CD4-positive, alpha-beta T cell treated with Interleukin-6 at 100 ng/mL for 8 hours (primary cell): Measurements from ENCODE around the gene SLC7A1.

ENCODE experiments used
- DNase-seq: peaks from one replicate; pipeline ENCODE4 v3.0.0-alpha.2; 2020; ENCODE audit warnings: mixed read lengths, low spot score

The SLC7A1 gene

DNA sequence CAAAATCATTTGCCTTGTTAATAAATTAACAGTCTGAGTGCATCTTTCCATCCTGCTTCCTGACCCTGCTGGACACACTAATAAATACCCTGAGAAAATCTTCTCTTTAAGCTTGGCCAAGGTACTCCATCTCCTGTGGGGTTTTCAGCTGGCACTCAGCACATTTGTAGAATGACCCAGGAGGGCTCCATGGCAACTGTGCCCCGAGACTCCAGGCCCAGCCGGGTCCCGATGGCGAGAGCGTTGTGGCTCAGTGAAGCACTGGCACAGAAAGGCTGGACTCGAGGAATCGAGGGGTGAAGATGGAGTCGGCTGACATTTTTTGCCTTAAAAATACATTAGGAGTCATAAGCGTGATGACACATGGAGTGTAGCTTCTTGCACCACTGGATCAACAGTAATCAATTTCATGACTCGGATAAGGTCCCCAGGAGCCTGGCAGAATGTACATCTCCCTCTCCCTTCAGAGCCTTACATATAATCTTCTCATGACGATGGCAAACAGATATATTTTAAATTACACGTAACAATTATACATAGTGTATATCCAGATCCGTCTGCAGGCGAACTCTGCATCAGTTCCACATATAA, 85.4 kb downstream of the SLC7A1 start:
- DNase-seq, result no peak

DNA sequence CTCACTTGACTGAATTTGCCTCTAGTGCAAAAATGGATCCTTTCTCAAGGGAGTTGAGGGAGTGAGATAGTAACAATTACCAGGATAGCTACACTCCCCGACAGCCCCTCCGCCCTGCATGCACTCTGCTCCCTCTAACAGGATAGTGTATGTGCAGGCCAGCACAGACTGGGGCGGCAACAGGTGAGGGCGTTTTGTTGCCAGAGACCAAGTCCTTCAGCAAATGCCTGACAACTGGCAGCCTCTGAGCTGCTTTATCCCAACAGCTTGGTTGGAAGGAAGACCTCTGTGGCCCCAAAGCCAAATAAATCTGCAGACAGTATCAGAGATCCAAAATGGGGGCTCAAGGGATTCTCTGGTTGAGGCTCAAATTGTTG, 86.6 kb downstream of the SLC7A1 start:
- DNase-seq, result no peak

DNA sequence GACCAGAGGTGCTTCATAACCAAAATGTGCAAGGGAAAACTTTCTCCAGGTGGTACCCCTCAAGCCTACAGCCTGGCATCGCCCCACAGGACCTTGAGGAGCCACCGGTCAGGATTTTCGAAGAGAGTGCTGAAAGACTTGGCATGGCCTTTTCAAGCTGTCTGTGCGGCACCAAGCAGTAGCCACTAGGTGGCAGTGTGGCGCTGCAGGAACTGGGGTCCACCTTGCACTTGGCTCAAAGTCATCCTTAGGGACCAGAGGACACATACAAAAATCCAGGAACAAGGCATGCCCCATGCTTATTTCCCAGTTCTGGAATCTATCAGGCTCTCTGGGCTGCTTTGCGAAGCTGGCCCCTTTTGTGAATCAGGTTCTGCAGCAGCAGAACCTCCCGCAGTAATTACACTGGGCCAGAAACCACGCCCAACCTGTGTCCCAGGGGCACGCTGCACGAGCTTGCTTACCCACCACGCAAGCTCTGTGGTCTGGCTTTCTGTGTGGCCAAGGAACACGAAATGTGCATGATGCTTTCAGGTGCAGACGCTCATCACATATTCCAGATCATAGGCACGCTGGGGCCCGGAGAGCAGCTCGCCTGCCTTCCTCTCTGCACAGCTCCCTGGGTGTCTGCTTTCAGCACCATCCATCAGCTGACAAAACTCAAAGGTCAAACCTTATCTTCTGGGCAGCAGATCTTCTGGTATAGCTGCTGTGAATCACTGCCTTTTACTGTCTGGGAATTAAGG, 87.2 kb downstream of the SLC7A1 start:
- peak; percentile 68 for DNase-seq

DNA sequence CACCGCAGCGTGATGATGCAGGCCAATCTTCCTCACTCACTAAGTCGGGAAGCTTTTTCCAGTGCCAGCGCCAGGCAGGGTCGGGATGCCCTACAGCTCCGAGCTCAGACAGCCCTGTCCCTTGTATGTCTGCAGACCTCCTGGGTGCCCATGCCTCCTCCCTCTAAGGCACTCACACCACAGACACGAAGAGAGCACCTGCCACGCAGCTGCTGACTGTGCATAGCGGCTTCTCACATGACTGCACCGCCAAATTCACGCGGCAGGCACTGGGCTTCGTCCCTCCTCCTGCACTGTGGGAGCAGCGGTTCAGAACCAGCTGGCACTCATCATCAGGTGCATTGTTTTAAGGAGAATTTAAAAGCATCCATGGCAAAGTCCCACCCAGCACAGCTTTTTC, 88.1 kb downstream of the SLC7A1 start:
- DNase-seq, result no peak

DNA sequence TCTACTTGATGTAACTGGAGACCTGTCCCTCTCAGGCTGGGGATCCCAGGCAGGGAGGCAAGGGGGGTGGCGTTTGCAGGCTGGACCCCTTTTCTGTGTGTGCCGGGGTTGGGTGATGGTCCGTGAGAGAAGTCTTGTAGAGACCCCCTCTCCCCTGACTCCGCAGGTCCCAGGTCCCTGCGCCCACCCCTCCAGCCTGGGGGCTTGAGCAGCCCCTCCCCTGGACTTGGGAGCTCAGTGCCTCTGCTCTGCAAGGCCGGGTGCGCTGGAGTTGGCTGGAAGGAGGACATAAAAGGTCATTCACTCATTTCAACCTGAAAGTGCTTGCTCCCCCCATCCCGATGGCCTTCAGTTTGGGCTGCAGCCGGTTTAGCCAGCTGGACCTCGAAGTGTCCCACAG, 89.5 kb downstream of the SLC7A1 start:
- DNase-seq, result no peak

DNA sequence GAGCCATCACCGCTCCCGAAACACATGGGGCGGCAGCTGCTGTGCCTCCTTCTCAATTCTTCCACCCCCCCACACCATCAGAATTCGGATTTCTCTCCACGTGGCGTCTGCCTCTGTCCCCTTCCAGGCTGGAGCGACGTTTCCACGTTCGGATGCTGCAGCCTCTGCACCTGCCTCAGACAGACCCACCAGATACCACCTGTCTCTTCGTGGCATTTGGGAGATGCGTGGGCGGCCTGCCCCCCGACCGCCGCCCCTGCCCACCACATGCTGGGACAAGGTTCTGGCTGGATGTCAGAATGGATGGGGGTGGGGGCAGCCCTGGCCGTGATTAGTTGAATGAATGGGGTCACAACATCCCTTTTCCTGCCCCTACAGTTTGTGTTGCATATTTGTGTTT, 90.0 kb downstream of the SLC7A1 start:
- no peak for DNase-seq

DNA sequence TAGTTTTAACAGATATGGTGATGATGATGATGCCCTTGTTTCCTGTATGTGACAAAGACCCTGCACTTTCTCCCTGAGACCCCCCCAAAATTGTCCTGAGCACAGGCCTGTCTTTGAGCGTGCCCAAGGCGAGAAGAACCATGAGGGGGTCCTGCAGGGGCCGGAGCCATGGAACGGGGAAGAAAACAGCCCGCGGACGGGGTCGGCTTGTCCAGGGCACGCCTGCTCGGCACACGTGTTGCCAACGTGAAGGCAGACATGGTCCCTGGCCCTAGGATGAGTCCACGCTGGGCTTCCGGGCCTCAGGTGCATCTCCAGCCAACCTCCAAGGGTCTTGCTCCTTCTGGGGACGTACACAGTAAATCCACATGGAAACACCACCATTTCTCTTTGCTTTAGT, 90.8 kb downstream of the SLC7A1 start:
- DNase-seq, result no peak

DNA sequence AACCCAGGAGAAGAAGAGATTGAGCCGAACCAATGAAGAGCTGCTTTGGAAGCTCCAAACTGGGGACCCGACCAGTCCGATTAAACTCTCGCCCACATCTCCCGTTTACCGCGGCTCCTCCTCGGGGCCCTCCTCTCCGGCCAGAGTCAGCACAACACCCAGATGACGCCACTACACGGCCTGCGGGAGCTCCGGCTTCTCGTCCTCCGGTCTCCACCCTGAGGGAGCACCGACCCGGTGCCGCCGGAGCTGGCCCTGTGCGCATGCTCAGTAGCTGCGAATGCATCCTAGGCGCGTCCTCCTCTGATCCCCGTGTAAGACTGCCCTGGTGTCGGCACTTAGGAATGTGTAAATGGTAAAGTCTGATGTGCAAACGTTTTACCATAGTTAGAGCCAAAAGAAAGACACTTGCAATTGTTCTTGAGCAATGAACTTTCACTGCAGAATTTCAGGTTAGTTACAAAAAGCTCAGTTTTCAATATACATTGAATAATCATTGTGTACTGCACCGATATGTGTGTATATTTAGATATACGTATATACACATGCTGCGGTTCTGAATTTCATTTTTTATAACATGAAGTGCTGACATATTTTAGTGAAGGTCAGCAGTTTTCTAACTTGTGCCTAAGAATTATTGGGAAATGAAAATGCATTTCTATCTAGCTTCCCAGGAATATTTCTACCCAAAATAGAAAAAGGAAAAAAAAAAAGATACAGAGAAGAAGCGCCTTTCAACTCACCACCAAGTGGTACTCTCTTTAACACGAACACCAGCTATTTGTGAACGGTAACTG, 92.2 kb downstream of the SLC7A1 start:
- no peak for DNase-seq

DNA sequence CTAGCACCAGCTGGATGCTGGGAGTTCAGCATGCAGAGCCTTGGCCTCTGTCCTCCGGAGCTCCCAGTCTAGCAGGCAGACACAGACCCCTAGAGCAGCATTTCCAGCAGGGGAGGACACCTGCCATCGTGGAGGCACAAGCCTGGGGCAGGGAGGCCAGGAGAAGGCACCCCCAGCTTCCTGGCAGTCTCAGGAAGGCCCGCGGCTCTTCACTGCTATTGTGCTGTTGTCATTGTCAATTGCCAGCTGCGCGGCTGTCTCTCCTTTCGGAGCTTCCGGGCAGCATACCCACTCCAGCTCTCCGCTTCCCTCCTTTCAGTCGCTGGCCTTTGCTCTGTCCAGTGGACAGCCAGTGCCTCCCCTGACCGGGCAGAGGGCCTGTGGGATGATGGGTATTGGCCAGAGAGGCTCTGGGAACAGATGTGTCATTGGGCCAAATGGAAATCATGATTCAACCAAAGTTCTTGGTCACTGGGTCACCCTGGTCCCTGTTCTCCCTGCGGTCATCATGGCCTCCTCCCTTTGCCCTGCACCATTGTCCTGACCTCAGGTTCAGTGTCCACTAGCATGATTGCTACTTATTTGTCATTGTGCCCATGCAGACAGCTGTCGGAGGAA, 93.0 kb downstream of the SLC7A1 start:
- DNase-seq, result no peak

DNA sequence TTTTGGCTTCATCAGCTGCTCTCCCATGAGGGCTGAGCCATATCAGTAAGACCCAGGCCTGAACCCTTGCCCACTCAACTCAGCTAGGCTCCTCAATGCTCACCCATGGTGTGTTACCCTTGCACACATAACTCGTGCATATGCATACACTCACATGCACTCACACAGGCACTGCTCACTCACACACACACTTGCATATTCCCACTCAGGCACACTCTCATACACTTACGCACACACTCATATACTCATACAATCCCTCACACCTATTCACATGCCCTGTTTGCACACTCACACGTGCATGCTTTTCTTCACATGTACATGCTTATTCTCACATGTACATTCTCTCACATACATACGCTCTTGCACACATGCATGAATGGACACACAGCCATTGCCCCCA, 93.8 kb downstream of the SLC7A1 start:
- DNase-seq, result no peak

DNA sequence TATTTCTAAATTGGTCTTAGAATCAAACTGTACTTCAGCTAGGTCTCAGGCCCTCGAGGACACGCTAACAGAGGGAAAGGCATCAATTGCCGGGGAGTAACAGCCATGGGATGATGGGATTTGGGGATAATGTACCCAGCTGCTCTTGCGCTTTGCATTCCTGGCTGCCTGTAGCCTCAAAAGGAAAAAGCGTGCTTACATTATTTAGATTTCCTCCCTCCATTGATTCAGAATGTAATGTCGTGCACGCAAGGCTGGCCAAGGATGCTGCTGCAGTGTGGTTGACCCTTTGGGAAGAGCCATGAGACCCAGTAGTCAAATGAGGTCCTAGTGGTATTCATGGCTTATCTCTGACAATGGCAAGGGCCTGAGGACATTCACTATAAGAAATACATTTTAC, 95.1 kb downstream of the SLC7A1 start:
- no peak for DNase-seq

DNA sequence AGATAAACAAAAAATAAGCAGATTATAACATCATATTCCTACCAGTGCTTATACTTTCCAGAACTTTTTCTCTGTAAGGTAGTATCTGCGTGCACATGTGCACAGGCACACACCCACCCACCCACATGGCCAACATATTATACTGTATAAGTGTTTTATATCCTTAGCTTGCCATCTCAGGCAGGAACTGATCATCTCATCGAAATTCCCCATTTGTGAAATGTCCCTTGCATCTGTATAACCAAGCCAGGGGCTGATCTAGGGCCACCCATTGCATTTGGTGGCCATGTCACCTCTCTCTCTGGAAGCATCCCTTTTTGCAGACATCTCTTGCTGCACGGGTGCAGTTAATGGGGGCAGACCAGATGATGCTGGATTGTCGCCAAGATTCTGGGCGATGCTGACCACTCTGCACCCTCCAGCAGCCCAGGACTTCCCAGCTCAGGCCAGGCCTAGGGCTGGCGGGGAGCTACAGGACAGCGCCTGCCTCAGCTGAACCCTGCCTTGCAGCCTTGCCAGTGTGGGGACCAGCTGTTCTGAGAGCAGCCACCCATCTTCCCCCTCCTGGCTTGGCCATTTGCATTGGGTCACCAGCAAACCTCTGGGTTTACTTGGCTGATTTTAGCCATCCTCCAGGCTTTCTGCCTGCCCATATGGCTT, 95.9 kb downstream of the SLC7A1 start:
- DNase-seq, result no peak

DNA sequence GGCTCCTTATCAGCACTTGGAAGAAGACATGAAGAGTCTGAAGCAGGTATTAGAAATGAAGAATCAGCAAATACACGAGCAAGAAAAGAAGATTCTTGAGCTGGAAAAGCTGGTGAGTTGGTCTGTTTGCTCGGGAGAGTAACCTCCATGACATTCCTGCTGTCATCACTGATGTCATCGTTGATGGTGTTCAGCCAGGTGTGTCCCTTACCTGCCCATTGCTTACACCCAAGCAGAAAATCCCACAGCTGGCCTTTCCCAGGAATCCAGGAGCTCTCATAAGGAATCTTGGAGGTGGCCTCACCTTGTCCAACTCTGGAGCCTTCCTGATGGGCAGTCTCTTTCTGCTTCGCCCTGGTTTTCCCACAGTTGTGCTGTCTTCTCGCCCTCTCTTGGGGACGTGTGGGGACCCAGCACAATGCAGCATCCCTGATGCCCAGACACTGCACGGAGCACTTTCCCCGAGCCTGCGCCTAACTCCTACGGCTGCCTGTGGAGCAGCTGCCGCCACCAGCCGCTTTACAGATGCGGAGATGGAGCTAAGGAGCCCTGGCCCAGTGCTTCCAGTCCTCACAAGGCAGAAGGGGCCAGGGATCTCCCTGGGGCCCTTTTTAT, 97.0 kb downstream of the SLC7A1 start:
- DNase-seq, result no peak

DNA sequence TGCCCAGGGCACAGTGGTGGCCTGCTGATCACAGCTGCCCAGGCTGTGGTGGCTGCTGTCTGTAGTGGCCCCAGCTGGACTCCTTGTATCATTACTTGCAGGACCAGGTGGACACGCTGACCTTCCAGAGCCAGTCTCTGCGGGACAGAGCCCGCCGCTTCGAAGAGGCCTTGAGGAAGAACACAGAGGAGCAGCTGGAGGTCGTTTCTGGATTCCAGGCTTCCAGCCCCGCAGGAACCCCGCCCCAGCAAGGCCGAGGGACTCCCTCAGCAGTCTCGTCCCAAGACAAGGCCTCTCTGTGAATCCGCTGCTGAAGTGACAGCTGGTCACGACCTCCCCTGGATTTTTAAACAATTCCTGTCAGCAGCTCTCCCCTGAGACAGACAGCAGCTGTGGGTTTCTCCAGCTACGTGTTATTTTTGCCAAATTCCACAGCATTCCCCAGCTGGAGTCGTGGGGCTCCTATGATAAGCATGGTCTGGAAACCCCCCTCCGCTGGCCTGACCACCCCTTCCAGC, 98.3 kb downstream of the SLC7A1 start:
- DNase-seq, result no peak

DNA sequence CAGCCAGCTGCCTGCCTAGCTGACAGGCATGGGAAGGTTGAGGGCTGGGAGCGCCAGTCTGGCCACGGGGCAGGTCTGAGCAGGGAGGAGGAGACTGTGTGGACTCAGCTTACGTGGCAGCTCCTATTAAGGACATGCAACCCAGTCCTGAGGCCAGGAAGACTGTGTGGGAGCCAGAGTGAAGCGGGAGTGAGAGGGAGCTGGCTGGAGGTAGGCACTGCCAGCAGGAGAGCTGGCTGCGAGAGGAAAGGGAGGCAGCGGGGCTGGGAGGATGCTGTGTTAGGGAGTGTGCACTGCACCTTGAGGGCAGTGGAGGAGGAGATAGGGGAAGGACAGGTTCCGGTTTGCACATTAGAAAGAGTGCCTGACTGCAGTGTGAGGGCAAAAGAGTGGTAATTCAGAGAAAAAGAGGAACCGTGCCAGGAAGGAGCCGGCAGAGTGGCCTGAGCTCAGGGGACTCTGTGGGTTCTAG, 99.2 kb downstream of the SLC7A1 start:
- no peak for DNase-seq

DNA sequence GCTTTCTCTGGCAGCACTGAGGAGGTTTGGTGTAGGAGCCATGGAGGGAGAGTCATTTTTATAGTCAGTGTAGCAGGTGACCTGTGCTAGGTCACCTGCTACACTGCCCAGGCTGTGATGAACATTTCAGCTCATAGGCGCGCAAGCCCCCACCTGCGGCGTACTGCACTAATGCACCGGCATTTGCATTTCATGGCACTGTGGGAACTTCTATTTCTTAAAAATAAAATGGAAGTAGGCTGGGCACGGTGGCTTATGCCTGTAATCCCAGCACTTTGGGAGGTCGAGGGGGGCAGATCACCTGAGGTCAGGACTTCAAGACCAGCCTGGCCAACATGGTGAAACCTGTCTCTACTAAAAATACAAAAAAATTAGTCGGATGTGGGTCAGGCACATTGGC, 101.0 kb downstream of the SLC7A1 start:
- no peak for DNase-seq

DNA sequence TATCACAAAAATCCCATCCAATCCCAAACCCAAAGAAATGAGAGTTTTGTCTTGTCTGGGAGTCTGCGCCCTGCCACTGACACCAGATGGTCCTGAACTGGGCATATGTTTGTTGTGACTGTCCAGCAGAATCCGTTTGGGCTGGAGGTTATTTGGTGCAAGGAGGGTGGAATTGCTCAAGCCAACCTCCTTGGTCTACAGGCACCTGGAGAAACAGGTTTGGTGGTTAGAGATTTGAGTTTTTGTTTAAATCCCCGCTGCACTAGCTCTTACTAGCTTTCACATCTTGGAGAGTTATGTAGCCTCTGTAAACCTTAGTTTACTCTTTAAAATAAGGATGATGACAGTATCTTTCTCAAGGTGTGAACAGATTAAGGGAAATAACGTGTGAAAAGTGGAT, 101.7 kb downstream of the SLC7A1 start:
- no peak for DNase-seq

DNA sequence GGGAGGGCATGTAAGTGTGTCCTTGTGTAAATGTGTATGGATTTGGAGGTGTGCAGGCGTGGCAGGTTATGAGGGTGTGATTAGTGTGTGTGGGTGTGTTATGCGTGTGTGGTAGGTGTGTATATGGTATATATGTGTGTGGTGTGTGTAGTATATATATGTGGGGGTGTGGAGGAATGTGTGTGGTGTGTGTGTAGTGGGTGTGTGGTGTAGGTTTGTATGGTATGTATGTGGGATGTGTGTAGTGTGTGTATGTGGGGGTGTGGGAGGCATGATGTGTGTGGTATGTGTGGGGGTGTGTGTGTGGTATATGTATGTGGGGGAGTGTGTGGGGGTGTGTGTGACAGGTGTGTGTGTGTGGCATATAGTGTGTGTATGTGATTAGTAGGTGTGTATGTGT, 104.2 kb downstream of the SLC7A1 start:
- no peak for DNase-seq

DNA sequence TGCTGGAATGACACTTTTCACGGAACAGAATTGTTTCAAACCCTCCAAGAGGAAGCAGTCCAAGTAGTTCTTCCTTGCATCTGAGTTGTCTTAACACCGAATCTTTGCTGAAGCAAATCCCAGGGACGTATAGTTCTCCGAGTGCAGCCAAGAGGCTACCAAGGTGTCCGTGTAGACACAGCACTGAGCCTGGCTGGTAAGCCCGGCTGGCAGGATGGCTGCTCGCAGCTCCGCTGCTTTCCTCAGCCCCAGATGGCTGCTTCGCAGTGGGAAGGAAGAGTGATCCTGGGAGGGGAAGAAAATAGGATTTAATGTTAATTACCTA, 105.0 kb downstream of the SLC7A1 start:
- no peak for DNase-seq

DNA sequence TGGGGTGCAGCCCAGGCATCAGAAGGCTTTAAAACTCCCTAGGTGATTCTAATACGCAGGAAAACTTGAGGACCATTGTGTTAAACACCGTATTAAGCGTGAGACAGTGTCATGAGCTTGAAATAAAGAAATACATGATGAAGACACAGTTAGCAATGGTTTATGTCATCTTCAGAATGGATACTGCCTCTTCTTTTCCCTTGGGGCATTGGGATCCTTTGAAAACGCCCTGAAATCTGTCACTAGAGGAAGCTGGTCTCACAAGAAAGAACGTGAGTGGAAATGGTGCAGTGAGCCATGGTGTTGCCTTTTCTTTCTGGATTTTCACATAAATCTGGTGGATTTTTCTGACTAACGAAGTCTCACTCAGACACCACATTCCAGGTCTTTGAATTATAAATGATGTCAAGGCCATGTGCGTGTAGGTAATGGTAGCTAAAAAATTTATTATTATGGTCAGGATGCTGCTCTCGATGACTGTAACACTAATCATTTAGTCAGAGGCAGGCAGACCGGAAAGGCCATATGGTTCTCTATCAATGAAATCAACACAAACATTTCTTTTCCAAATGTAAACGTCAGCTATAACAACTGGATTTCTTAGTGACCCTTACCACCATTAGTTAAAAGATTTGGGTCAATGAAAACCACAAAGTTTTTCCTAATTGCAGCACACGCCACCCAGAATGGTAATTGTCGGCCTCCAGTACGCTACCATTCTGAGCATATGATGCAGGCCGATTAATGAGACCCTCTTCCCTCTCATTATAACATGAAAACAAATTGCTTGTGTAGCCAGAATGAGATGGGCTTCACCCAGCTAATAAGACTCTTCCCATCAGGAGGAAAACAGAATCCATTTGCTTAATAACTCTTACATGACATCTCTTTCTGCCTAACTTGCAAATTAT, 105.6 kb downstream of the SLC7A1 start:
- DNase-seq, result no peak
